Activated CD4-positive, alpha-beta T cell treated with anti-CD3 and anti-CD28 coated beads, Interleukin-2, amount 50 U/mL, for 16 hours (primary cell): Measurements from ENCODE around the gene SCARB2.
A peak's percentile ranks its signal among the peaks of the same experiment; 100 is the strongest.

Experiments
- DNase-seq: peaks from one replicate; pipeline ENCODE4 v3.0.0-alpha.2; 2020

The SCARB2 gene

GRCh38 chr4:76141241-76141640 is 72.4 kb downstream of the SCARB2 start:
- no peak for DNase-seq

- no peak for DNase-seq
Observed at GRCh38 chr4:76127754-76128153, 85.9 kb downstream of the SCARB2 start.

- DNase-seq: no peak
Observed at GRCh38 chr4:76125816-76126215, 87.8 kb downstream of the SCARB2 start.

- no peak for DNase-seq
Observed at GRCh38 chr4:76120199-76120598, 93.4 kb downstream of the SCARB2 start.

GRCh38 chr4:76117536-76117935 is 96.1 kb downstream of the SCARB2 start:
- DNase-seq: peak; percentile 52

DNA sequence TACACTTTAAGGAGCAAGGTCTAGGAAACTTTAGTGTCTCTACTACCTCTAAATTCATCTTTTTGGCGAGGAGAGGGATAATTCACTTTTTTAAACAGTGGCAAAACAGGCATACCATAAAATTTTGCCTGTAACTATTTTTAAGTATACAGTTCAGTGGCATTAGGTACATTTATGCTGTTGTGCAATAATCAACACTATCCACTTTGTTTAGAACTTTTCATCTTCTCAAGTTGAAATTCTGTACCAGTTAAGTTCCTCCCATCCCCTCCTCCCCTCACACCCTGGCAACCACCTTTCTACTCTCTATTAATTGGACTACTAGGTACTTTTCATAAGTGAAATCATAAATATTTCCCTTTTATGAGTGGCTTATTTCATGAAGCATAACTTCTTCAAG is 96.8 kb downstream of the SCARB2 start:
- DNase-seq: no peak
